AG20443 (cell line): ENCODE results near the gene SNX22.

Source experiments
- DNase-seq: peaks from one replicate; pipeline ENCODE4 v3.0.0; 2012; ENCODE audit warnings: low spot score, mixed read lengths

The SNX22 gene

GRCh38 chr15:64134345-64134829 is 17.1 kb upstream of the SNX22 start:
- DNase-seq, result no peak

GRCh38 chr15:64136347-64136746 is 15.2 kb upstream of the SNX22 start:
- no peak for DNase-seq

- DNase-seq, result no peak
These were observed 14.2 kb upstream of the SNX22 start for GRCh38 chr15:64137226-64137833.

- no peak for DNase-seq
These were observed 13.1 kb upstream of the SNX22 start for GRCh38 chr15:64138331-64138941.

GRCh38 chr15:64141798-64142512 is 9.6 kb upstream of the SNX22 start:
- DNase-seq, result no peak

GRCh38 chr15:64143276-64143675 is 8.3 kb upstream of the SNX22 start:
- DNase-seq, result no peak

GRCh38 chr15:64144192-64144564 is 7.4 kb upstream of the SNX22 start:
- no peak for DNase-seq

- no peak for DNase-seq
These were observed 6.8 kb upstream of the SNX22 start for GRCh38 chr15:64144565-64145281.

- DNase-seq, result no peak
These were observed 5.5 kb upstream of the SNX22 start for GRCh38 chr15:64146041-64146440.

GRCh38 chr15:64146520-64146884 is 5.0 kb upstream of the SNX22 start:
- no peak for DNase-seq

- DNase-seq, result no peak
These were observed 4.4 kb upstream of the SNX22 start for GRCh38 chr15:64146885-64147681.

- no peak for DNase-seq
These were observed 3.4 kb upstream of the SNX22 start for GRCh38 chr15:64148168-64148567.

GRCh38 chr15:64148581-64148980 is 3.0 kb upstream of the SNX22 start:
- DNase-seq, result no peak

- no peak for DNase-seq
These were observed 2.1 kb upstream of the SNX22 start for GRCh38 chr15:64149424-64149823.

GRCh38 chr15:64149893-64150578 is 1.5 kb upstream of the SNX22 start:
- no peak for DNase-seq

GRCh38 chr15:64152507-64153387 is 1.2 kb downstream of the SNX22 start:
- no peak for DNase-seq

GRCh38 chr15:64153480-64154367 is 2.2 kb downstream of the SNX22 start:
- peak; percentile 96 for DNase-seq

GRCh38 chr15:64155802-64156651 is 4.5 kb downstream of the SNX22 start:
- DNase-seq, result no peak
